GM12892 (cell line): Measurements from ENCODE around the gene COL6A3.

Experiments
- POLR2A ChIP-seq: IDR thresholded peaks from 2 replicates; pipeline ENCODE4 v1.6.1; 2011; ENCODE audit warnings: low read depth, low read length, control low read depth
- POLR2AphosphoS5 ChIP-seq: IDR thresholded peaks from 2 replicates; pipeline ENCODE4 v1.6.1; 2011; ENCODE audit warnings: low read depth, low read length, control low read depth
- TAF1 ChIP-seq: IDR thresholded peaks from 2 replicates; pipeline ENCODE4 v1.6.1; 2011; ENCODE audit warnings: low read depth, mild to moderate bottlenecking, control low read depth, low read length, borderline replicate concordance

GRCh38 chr2:237450108-237450507 lies 36.1 kb upstream of the COL6A3 start:
- TF ChIP-seq POLR2A (no peak), POLR2AphosphoS5 (no peak), TAF1 (no peak)
